ENCODE results near the gene RAD54L2. TPM values are rescaled to one million over a fixed set of nuclear protein-coding genes. Genes with fewer than 3 reads are reported as not detected.

Gene RAD54L2
- total RNA-seq = 12.3 and 17.2 TPM in 2 replicates
- polyA plus RNA-seq = 5.5 and 7.6 TPM in 2 replicates
- polyA plus RNA-seq (2012) = 5.9 TPM in 2 replicates
- 21.7 and 50.8 TPM in 2 replicates for polyA minus RNA-seq (ENCODE audit: low replicate concordance)

- H3K27me3 ChIP-seq (ENCODE audit: control insufficient read depth, insufficient read depth, low read length) = no peaks in the 10 kb centered on the region
- peaks cover 3% of the 10 kb centered on the region for H3K4me1 ChIP-seq (ENCODE audit: control insufficient read depth, extremely low read depth, insufficient read depth, low read length)
- peak within 1 kb of the TSS; percentile 78 for H3K9ac ChIP-seq (ENCODE audit: insufficient read depth, low read length)
- H3K36me3 ChIP-seq (ENCODE audit: control insufficient read depth, insufficient read depth, low read length) = peaks cover 2% of the 10 kb centered on the region
- H4K20me1 ChIP-seq (ENCODE audit: control insufficient read depth, extremely low read depth, insufficient read depth, low read length) = no peaks in the 10 kb centered on the region
- no peaks in the 10 kb centered on the region for H3K9me3 ChIP-seq (ENCODE audit: control insufficient read depth, insufficient read depth, low read depth, low read length)
- H3K27ac ChIP-seq (ENCODE audit: insufficient read depth, low read length) = peak within 1 kb of the TSS; percentile 44
- peaks cover 35% of the 10 kb centered on the region for H3K79me2 ChIP-seq (ENCODE audit: control insufficient read depth, insufficient read depth, low read length)
- TF ChIP-seq EZH2 (IDR thresholded peaks at IDR 0.05; ENCODE audit: low read length, missing control alignments) = no peak
- TF ChIP-seq, protein P1, sequence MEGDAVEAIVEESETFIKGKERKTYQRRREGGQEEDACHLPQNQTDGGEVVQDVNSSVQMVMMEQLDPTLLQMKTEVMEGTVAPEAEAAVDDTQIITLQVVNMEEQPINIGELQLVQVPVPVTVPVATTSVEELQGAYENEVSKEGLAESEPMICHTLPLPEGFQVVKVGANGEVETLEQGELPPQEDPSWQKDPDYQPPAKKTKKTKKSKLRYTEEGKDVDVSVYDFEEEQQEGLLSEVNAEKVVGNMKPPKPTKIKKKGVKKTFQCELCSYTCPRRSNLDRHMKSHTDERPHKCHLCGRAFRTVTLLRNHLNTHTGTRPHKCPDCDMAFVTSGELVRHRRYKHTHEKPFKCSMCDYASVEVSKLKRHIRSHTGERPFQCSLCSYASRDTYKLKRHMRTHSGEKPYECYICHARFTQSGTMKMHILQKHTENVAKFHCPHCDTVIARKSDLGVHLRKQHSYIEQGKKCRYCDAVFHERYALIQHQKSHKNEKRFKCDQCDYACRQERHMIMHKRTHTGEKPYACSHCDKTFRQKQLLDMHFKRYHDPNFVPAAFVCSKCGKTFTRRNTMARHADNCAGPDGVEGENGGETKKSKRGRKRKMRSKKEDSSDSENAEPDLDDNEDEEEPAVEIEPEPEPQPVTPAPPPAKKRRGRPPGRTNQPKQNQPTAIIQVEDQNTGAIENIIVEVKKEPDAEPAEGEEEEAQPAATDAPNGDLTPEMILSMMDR (conservative IDR thresholded peaks at IDR 0.05 in 1 of 2, IDR thresholded peaks at IDR 0.05 in 1 of 2; ENCODE audit: low read depth in 1 of 2, low read length in 2 of 2) = no peak
- H2AFZ ChIP-seq (ENCODE audit: low read length) = peak within 1 kb of the TSS; percentile 100
- peak; percentile 81 to 85 for DNase-seq (ENCODE audit: low read depth in 2 of 2)
- peak within 1 kb of the TSS; percentile 41 to 96 (median 77) for H3K4me3 ChIP-seq (replicated peaks in 1 of 4; ENCODE audit: control extremely low read depth in 1 of 4, insufficient read depth in 1 of 4, low read depth in 3 of 4, low read length in 4 of 4)
- peak within 1 kb of the TSS; percentile 99 for H3K4me2 ChIP-seq (ENCODE audit: extremely low read depth, insufficient read depth, low read length)
These were observed at the start of gene RAD54L2 for GRCh38 chr3:51538459-51539290. Gene RAD54L2, plus strand, starts transcription at chr3:51538719. Its CDS starts 51,702 bp downstream, at chr3:51590421.

GRCh38 chr3:51498876-51499738 is 39.4 kb upstream of the RAD54L2 start:
- H3K79me2 ChIP-seq (ENCODE audit: control insufficient read depth, insufficient read depth, low read length) = peaks cover 26% of the 10 kb centered on the region
- TF ChIP-seq EZH2 (IDR thresholded peaks at IDR 0.05; ENCODE audit: low read length, missing control alignments) = no peak
- TF ChIP-seq, protein P1 (conservative IDR thresholded peaks at IDR 0.05 in 1 of 2, IDR thresholded peaks at IDR 0.05 in 1 of 2; ENCODE audit: low read depth in 1 of 2, low read length in 2 of 2) = no peak

More at GRCh38 chr3:51498876-51499738, 39.4 kb upstream of the RAD54L2 start:
- H3K4me2 ChIP-seq (ENCODE audit: extremely low read depth, insufficient read depth, low read length) = peak overlapping the region; percentile 83
- peak; percentile 91 to 92 for DNase-seq (ENCODE audit: low read depth in 2 of 2)
- H4K20me1 ChIP-seq (ENCODE audit: control insufficient read depth, extremely low read depth, insufficient read depth, low read length) = no peaks in the 10 kb centered on the region
- H3K4me3 ChIP-seq (replicated peaks in 1 of 4; ENCODE audit: control extremely low read depth in 1 of 4, insufficient read depth in 1 of 4, low read depth in 3 of 4, low read length in 4 of 4) = peak overlapping the region; percentile 77 to 92 (median 83)
- no peaks in the 10 kb centered on the region for H3K27me3 ChIP-seq (ENCODE audit: control insufficient read depth, insufficient read depth, low read length)
- H3K9me3 ChIP-seq (ENCODE audit: control insufficient read depth, insufficient read depth, low read depth, low read length) = no peaks in the 10 kb centered on the region
- H3K36me3 ChIP-seq (ENCODE audit: control insufficient read depth, insufficient read depth, low read length) = no peaks in the 10 kb centered on the region
- H3K9ac ChIP-seq (ENCODE audit: insufficient read depth, low read length) = peak overlapping the region; percentile 91
- peak overlapping the region; percentile 95 for H3K27ac ChIP-seq (ENCODE audit: insufficient read depth, low read length)
- peak overlapping the region; percentile 52 for H2AFZ ChIP-seq (ENCODE audit: low read length)
- H3K4me1 ChIP-seq (ENCODE audit: control insufficient read depth, extremely low read depth, insufficient read depth, low read length) = no peaks in the 10 kb centered on the region
